Bronchial epithelial cell (primary cell): Measurements from ENCODE around the gene CRABP2. TPM values are rescaled to one million over a fixed set of nuclear protein-coding genes. Genes with fewer than 3 reads are reported as not detected.

Source experiments
- DNase-seq: peaks from one replicate; pipeline ENCODE4 v3.0.0-alpha.2; 2010; ENCODE audit warnings: low read depth
- FAIRE-seq: peaks from 2 replicates; lab custom pipeline; 2011; peaks lifted over from hg19 to GRCh38; lab: Jason Lieb, UNC
- H3K27me3 ChIP-seq: 2 replicates; pipeline ENCODE4 v1.5.1; 2011; ENCODE audit warnings: low read length; ENCODE audit not compliant: control insufficient read depth, insufficient read depth
- H3K36me3 ChIP-seq: 2 replicates; pipeline ENCODE4 v1.5.1; 2011; ENCODE audit warnings: low read length; ENCODE audit not compliant: control insufficient read depth, insufficient read depth
- H3K4me3 ChIP-seq: 2 replicates; pipeline ENCODE4 v1.5.1; 2011; ENCODE audit warnings: mild to moderate bottlenecking, low read depth, low read length, control low read depth
- CTCF ChIP-seq: IDR thresholded peaks from 2 replicates; pipeline ENCODE4 v1.5.1; 2011; ENCODE audit warnings: mild to moderate bottlenecking, moderate library complexity, low read length, control low read depth, inconsistent platforms; ENCODE audit not compliant: insufficient read depth, severe bottlenecking
- total RNA-seq: library from RNA; depleted of rRNA; stranded (reverse); fragments of >200 nt; gene quantifications from 2 replicates; pipeline ENCODE4 v1.2.1, GENCODE V29; 2014

The CRABP2 gene
- total RNA-seq, 1 donor from 2014 or later: 5.3 TPM

- FAIRE-seq (no peak), DNase-seq (peak; percentile 76)
- TF ChIP-seq CTCF: peak; percentile 20
- H3K36me3 ChIP-seq: peaks cover 13% of the 10 kb centered on the region
- peak overlapping the region; percentile 37 for H3K4me3 ChIP-seq
- no peaks in the 10 kb centered on the region for H3K27me3 ChIP-seq
Observed at GRCh38 chr1:156746728-156747631, 41.6 kb upstream of the CRABP2 start.

- no peaks in the 10 kb centered on the region for H3K27me3 ChIP-seq
- peak overlapping the region; percentile 37 for H3K4me3 ChIP-seq
- H3K36me3 ChIP-seq: peaks cover 13% of the 10 kb centered on the region
- no peak for DNase-seq
- no peak for TF ChIP-seq CTCF
- FAIRE-seq: no peak
Observed at GRCh38 chr1:156746406-156746727, 41.0 kb upstream of the CRABP2 start.

- FAIRE-seq (no peak), DNase-seq (no peak)
- Histone ChIP-seq H3K4me3 (no peak overlapping the region), H3K36me3 (peaks cover 13% of the 10 kb centered on the region), H3K27me3 (no peaks in the 10 kb centered on the region)
- no peak for TF ChIP-seq CTCF
Observed at GRCh38 chr1:156745881-156746280, 40.5 kb upstream of the CRABP2 start.

GRCh38 chr1:156744786-156745419 lies 39.5 kb upstream of the CRABP2 start:
- Histone ChIP-seq H3K36me3 (peaks cover 13% of the 10 kb centered on the region), H3K4me3 (no peak overlapping the region), H3K27me3 (no peaks in the 10 kb centered on the region)
- DNase-seq (no peak), FAIRE-seq (no peak)
- no peak for TF ChIP-seq CTCF

- Histone ChIP-seq H3K36me3 (peaks cover 13% of the 10 kb centered on the region), H3K4me3 (no peak overlapping the region)
- FAIRE-seq: no peak
Observed at GRCh38 chr1:156744344-156744743, 39.0 kb upstream of the CRABP2 start.

More at GRCh38 chr1:156744344-156744743, 39.0 kb upstream of the CRABP2 start:
- DNase-seq: no peak
- H3K27me3 ChIP-seq: no peaks in the 10 kb centered on the region
- no peak for TF ChIP-seq CTCF
